Measurements from ENCODE around the gene LRTM2. TPM values are rescaled to one million over a fixed set of nuclear protein-coding genes. Genes with fewer than 3 reads are reported as not detected.

LRTM2 gene
- total RNA-seq, 2 donors from 2014 or later: not detected

DNA sequence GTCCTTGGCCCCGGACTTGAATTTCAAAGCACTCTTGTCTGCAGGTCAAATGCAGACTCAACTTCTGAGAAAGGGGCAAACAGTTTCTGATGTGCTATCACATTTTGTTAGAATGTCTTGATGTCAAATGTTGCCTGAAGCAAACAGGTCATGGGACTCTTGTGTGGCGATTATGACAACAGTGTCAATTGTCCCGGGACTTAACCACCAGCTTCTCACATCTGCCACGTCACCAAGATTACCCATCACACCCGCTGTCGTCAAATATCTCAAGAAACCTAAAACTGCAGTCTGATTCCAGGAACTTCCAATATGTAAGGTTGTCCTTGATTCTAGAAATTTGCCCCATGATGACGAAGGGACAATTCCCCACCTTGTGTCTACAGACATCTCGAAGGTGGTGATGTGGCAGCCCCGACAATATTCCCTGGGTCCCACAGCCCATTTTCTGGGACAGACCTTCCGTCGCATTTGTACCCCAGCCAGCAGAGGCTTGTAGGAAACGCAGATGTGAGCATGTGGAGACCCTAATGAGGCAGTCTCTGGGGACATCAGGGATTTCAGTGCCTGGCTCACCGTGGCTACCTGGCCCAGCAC, 21.3 kb downstream of the LRTM2 start:
- H3K27me3 ChIP-seq: no peaks in the 10 kb centered on the region
- TF ChIP-seq, protein P1, sequence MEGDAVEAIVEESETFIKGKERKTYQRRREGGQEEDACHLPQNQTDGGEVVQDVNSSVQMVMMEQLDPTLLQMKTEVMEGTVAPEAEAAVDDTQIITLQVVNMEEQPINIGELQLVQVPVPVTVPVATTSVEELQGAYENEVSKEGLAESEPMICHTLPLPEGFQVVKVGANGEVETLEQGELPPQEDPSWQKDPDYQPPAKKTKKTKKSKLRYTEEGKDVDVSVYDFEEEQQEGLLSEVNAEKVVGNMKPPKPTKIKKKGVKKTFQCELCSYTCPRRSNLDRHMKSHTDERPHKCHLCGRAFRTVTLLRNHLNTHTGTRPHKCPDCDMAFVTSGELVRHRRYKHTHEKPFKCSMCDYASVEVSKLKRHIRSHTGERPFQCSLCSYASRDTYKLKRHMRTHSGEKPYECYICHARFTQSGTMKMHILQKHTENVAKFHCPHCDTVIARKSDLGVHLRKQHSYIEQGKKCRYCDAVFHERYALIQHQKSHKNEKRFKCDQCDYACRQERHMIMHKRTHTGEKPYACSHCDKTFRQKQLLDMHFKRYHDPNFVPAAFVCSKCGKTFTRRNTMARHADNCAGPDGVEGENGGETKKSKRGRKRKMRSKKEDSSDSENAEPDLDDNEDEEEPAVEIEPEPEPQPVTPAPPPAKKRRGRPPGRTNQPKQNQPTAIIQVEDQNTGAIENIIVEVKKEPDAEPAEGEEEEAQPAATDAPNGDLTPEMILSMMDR (IDR thresholded peaks at IDR 0.05): no peak
- no peaks in the 10 kb centered on the region for H3K9me3 ChIP-seq
- no peak for DNase-seq
- H3K36me3 ChIP-seq: no peaks in the 10 kb centered on the region
- intact Hi-C loops (cut with DNase I): no loop called here
- H3K4me1 ChIP-seq: no peaks in the 10 kb centered on the region
- H3K27ac ChIP-seq: no peak overlapping the region
- H3K4me3 ChIP-seq: no peak overlapping the region
- no peak overlapping the region for H3K9ac ChIP-seq (ENCODE audit: low read depth in 2 of 2, low read length in 2 of 2)

DNA sequence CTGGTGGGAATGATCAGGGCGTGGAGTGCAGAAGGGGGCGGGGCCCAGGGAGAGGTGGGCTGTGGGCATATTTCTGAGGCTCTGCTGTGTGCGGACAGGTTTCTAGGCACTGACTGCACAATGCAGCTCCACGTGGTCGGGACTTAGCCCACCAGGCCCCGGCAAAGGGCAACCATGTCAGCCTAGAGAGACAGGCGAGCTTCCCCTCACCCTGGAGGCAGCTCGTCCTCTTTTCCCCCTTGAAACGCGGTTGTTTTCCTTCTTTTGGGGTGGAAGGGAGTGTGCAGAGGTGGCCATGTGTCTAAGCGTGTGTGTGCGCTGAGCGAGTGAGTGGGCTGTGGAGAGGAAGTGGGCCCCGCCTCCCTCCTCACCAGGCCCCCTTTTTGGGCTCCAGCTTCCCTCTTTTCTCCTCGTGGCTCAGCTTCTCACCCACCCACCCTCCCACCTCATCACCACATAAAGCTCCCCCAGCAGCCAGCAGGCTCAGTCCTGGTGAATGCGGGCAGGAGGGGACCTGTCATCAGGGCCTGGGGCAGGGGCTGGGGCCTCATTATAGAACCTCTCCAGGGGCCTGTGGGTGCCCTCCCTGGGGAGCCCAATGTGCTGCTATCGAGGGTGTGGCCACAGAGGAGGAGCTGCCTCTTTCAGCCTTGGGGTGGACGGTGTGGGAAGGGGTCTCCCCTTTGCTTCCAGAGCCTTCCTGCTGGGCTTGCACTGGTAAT, 22.0 kb downstream of the LRTM2 start:
- H3K9me3 ChIP-seq: no peaks in the 10 kb centered on the region
- no peak for DNase-seq
- H3K27ac ChIP-seq: no peak overlapping the region
- H3K4me3 ChIP-seq: no peak overlapping the region
- no peaks in the 10 kb centered on the region for H3K27me3 ChIP-seq
- H3K4me1 ChIP-seq: no peaks in the 10 kb centered on the region
- no peak overlapping the region for H3K9ac ChIP-seq (ENCODE audit: low read depth in 2 of 2, low read length in 2 of 2)
- intact Hi-C loops (cut with DNase I): no loop called here
- TF ChIP-seq, protein P1 (IDR thresholded peaks at IDR 0.05): no peak
- H3K36me3 ChIP-seq: no peaks in the 10 kb centered on the region

DNA sequence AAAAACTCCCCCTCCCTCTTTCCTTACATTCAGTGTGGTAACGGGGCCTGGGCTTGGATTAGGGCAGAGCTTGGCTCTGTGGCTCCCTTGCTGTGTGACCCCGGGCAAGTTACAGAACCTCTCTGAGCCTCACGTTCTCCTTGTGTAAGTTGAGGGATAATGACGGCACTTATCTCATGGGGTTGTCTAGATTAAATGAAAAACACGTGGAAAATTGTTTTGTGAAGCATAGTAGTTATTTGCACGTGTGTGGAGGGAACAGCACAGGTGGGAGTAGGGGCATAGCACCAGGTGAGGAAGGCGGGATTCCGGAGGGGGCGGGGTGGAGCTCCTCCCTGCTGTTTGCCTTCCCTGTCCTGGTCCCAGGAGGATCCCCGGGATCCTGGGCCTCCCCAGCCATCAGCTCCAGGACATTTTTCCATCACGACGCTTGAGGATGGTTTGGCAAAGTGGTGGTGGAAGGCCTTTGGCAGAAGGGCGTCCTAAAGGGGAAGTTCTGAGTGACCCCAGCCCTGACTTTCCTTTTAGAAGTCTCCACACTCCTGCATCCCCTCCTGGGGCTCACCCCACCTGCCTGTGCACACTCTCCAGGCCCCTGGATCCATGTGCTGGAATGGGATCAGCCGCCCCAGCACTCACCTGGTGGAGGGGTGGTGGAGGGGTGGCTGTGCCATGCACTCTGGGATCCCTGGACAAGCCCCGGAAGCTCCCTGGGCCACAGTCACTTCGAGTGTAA, 22.7 kb downstream of the LRTM2 start:
- Histone ChIP-seq H3K9me3 (no peaks in the 10 kb centered on the region), H3K36me3 (no peaks in the 10 kb centered on the region), H3K27ac (no peak overlapping the region), H3K9ac (ENCODE audit: low read depth in 2 of 2, low read length in 2 of 2) (no peak overlapping the region), H3K27me3 (no peaks in the 10 kb centered on the region), H3K4me3 (no peak overlapping the region), H3K4me1 (no peaks in the 10 kb centered on the region)
- DNase-seq: no peak
- TF ChIP-seq, protein P1 (IDR thresholded peaks at IDR 0.05): no peak
- intact Hi-C loops (cut with DNase I): no loop called here

DNA sequence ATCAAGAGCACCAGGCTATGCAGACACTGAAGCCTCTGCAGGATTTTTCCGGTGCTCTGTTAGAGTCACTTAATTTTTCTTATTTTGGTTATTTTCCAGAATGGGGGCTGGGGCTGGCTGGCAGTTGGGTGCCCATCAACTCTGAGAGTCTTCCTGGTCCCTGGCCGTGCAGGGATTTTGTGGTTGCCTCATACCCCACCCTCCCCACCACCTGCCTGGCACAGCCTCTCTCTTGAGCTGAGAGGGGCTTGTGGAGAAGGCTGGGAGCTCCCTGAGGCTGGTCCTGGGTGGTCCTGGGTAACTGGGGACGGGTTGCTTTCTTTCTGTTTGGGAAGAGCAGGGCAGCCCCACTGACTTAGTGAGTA, 23.3 kb downstream of the LRTM2 start:
- TF ChIP-seq, protein P1 (IDR thresholded peaks at IDR 0.05): no peak
- no peak overlapping the region for H3K4me3 ChIP-seq
- intact Hi-C loops (cut with DNase I): no loop called here
- no peaks in the 10 kb centered on the region for H3K4me1 ChIP-seq
- no peaks in the 10 kb centered on the region for H3K36me3 ChIP-seq
- no peak for DNase-seq
- no peaks in the 10 kb centered on the region for H3K27me3 ChIP-seq
- no peak overlapping the region for H3K9ac ChIP-seq (ENCODE audit: low read depth in 2 of 2, low read length in 2 of 2)
- H3K27ac ChIP-seq: no peak overlapping the region
- H3K9me3 ChIP-seq: no peaks in the 10 kb centered on the region

DNA sequence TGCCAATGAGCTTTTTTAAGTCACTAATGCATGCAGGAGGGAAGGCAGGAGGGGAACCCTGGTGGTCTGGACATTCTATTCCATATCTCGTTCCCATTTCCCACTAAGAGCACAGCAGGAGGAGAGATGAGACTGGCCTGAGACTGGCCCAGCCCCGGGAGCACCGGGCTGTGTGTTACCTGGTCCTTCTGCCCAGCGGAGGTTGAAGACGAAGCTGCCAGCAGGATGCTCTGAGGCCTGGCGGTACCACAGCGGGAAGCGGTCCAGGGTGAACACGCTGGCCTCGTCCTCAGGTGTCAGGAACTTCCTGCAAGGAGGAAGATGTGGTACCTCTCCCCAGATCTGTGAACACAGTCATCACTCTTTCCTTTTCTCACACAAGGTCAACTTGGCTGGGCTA, 23.9 kb downstream of the LRTM2 start:
- no peaks in the 10 kb centered on the region for H3K4me1 ChIP-seq
- intact Hi-C loops (cut with DNase I): no loop called here
- H3K9ac ChIP-seq (ENCODE audit: low read depth in 2 of 2, low read length in 2 of 2): no peak overlapping the region
- no peaks in the 10 kb centered on the region for H3K36me3 ChIP-seq
- TF ChIP-seq, protein P1 (IDR thresholded peaks at IDR 0.05): no peak
- DNase-seq: no peak
- H3K27me3 ChIP-seq: no peaks in the 10 kb centered on the region
- no peaks in the 10 kb centered on the region for H3K9me3 ChIP-seq
- H3K27ac ChIP-seq: no peak overlapping the region
- no peak overlapping the region for H3K4me3 ChIP-seq

All from colonic mucosa (tissue), 4 donors.